Measurements from ENCODE around the gene TAPBP.
"Not testable (repeated sequence)": the region's sequence is repeated elsewhere in the genome, so short reads cannot be mapped to it uniquely, and the experiment has no call there.

The TAPBP gene

DNA sequence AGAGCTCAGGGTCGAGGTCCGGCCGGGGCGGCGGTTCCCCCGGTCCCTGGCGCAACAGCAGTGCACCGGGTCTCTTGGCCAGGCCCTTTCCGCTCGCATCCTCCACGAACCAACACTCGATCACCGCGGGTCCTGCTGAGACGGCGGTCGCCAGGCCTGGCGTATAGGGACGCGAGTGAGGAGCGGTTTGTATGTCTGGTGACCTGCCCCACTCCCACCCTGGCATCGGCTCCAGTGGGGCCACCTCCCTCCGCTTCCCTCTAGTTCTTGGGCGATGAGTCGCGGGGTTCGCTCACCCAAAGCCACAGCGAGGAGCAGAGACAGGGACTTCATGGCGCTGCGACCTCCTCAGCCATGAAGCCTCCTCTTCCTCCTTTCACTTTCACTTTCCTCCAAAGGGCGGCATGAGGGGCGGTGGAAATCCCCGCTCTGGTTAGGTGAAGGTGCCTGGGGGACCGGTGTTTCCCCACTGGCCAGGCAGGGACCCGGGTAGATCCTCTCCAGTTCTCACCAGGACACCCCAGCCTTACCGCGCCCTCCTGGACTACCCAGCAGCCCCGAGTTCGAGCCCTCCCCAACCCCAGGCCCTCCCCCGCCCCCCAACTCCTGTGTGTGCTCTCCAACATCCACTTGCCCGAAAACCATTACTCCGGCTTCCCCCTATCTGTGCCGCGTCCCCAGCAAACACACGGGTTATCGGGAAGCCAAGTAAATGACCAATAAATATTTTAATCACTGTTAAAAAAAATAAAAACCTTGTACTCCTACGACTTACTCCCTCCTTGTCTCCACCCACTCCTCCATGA, at the start of gene TAPBP:
TSS of gene TAPBP (minus strand) at position 370 of the 806 bp plus-strand sequence. CDS start at position 333, 37 bp downstream.
- peak; percentile 89 for DNase-seq

DNA sequence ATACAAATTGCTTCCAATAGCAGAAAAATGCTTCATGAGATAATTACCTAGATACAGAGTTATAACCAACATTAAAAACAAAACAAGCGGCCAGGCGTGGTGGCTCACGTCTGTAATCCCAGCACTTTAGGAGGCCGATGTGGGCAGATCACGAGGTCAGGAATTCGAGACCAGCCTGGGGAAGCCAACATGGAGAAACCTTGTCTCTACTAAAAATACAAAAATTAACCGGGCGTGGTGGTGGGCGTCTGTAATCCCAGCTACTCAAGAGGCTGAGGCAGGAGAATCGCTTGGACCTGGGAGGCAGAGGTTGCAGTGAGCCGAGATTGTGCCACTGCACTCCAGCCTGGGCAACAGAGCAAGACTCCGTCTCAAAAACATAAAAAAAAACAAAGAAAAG, 49.6 kb upstream of the TAPBP start:
- DNase-seq, result not testable (repeated sequence)

DNA sequence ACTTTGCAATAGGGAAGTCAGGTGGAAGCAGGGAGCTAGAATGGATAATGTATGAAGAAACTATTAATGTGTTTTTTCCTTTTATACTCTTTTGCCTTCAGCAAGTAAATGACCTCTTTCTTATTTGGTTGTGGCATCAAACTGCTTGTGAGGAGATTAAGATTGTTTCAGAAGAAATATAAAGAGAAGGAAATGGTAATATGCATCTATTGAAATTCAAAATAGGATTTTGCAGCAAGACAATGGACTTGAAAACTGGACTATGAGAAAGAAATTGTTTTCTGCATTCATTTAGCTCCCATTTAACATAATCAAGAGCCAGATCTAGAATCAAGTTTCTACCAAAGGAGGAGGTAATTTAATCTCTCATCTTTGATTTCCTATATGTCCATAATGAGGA, 45.5 kb upstream of the TAPBP start:
- no peak for DNase-seq

DNA sequence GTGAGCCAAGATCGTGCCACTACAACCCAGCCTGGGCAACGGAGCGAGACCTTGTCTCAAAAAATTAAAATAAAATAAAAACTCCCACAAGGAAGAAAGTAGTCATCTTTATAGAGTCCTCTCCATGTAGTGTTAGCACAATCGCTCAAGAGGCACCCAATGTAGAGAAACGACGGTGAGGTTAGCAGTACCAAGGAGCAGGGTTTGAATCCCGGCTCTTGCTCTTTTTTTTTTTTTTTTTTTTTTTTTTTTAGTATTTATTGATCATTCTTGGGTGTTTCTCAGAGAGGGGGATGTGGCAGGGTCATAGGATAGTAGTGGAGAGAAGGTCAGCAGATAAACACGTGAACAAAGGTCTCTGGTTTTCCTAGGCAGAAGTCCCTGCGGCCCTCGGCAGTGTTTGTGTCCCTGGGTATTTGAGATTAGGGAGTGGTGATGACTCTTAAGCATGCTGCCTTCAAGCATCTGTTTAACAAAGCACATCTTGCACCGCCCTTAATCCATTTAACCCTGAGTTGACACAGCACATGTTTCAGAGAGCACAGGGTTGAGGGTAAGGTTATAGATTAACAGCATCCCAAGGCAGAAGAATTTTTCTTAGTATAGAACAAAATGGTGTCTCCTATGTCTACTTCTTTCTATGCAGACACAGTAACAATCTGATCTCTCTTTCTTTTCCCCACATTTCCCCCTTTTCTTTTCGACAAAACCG, 43.4 kb upstream of the TAPBP start:
- not testable (repeated sequence) for DNase-seq

DNA sequence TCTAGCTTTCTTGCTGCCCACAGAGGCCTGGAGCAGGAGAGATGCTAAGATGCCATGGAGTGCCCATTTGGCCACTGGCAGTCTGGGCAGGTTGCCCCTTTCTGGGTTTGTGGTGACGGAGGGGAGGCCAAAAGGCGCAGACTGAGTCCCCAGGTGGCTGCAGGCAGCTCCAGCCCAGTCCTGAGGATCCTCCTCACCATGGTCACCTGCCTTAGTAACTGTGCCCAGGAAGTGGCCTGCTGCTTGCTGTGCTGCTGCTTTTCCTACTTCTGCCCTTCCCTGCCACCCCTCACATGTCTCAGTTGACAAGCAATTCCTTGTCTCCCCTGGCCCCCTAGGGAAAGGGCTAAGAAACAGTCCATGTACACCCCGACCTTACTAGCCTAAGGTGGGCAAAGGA, 42.4 kb upstream of the TAPBP start:
- DNase-seq, result no peak

DNA sequence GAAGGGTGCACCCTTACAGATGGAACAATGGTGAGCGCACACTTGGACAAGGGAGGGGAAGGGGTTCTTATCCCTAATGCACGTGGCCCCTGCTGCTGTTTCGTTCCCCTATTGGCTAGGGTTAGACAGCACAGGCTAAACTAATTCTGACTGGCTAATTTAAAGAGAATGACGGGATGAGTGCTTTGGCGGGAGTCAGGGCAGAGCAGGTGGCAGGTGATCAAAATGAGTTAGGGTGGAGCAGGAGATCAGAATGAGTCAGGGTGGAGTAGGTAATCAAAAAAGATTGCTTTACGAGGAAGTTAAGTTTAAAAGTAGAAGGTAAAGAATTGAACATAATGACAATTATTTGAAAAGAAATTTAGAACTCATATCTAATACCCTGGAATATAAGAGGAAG, 42.0 kb upstream of the TAPBP start:
- not testable (repeated sequence) for DNase-seq

DNA sequence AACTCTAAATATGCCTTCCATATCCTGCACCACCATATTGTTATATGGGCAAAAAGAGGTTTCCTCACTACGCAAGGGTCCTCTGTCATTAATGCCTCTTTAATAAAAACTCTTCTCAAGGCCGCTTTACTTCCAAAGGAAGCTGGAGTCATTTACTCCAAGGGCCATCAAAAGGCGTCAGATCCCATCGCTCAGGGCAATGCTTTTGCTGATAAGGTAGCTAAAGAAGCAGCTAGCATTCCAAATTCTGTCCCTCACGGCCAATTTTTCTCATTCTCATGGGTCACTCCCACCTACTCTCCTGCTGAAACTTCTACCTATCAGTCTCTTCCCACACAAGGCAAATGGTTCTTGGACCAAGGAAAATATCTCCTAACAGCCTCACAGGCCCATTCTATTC, 33.9 kb upstream of the TAPBP start:
- no peak for DNase-seq

DNA sequence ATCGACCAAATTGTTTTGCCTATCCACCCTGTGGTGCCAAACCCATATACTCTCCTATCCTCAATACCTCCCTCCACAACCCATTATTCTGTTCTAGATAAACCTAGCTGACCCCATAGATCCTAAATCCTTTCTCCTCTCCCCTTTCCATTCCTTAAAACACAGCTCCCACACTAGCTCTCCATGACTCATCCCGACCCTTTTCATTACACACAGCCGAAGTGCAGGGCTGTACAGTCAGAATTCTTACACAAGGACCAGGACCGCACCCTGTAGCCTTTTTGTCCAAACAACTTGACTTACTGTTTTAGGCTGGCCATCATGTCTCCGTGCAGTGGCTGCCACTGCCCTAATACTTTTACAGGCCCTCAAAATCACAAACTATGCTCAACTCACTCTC, 33.1 kb upstream of the TAPBP start:
- not testable (repeated sequence) for DNase-seq

DNA sequence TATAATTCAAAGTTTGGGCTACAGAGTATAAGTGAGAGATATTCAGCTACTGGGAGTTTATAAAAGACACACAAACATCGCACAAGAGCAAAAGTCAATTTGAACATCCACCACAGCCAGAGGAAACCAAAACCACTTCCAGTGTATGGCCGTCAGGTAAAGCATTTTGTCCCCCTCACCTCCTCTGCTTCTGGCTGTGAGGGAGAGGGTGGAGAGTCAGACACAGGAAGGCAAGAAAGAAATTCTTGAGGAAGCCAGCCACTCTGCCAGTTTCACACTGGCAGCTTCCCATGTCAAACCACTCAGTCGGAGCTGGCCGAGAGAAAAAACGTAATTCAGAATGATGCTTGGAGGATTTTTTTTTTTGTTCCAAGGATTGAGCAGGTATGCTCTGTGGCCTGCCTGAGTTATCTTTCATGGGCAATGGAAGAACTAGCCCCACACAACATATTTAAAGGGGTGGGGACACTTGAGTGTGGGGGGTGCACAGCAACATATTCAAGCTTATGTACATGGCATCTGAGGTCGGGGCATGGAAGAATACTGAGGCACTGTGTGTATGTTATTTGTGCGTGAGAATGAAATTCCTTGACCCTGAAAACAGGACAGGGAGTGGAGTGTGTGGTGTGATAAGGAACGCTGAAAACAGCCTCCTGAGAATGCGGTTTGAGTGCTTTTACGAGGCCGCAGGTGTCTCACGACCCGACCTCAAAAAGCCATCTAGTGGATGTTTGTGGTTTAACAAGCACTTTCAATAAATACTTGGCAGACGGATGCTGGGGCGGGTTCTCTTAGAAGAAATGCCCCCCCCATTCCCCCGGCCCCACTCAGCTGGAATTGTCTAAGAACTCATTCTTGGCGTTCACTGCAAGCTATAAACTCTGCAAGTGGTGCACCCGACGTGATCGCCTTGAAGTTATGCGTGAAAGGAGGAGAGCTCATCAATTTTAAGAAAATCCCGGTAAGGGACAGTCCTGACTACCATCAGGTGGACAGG, 31.1 kb upstream of the TAPBP start:
- peak; percentile 71 for DNase-seq

DNA sequence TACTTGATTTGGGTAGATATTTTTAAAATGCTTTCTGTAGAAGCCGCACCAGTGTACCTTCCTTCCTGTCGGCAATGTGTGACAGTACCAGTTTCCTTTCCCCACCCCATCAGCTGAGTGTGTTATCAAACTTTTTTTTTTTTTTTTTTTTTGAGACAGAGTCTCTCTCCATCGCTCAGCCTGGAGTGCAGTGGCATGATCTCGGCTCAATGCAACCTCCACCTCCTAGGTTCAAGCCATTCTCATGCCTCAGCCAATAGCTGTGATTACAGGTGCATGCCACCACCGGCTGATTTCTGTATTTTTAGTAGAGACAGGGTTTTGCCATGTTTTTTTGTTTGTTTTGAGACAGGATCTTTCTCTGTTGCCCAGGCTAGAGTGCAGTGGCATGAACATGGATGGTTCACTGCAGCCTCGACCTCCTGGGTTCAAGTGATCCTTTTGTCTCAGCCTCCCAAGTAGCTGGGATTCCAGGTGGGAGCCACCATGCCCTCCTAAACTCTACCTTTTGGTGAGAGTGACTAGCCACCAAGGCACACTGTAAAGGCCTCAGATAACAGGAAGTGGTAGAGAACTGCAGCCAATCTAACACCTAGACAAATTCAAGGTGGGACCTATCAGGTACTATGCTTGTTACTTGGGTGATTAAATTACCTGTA, 30.2 kb upstream of the TAPBP start:
- peak; percentile 40 for DNase-seq

DNA sequence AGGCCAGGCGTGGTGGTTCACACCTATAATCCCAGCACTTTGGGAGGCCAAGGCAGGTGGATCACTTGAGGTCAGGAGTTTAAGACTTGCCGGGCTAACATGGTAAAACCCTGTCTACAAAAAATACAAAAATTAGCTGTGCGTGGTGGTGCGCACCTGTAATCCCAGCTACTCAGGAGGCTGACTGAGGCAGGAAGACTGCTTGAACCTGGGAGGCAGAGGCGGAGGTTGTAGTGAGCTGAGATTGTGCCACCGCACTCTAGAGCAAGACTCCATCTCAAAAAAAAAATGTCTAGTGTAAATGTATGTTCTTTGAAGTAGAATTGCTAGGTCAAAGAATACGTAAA, 29.7 kb upstream of the TAPBP start:
- not testable (repeated sequence) for DNase-seq

DNA sequence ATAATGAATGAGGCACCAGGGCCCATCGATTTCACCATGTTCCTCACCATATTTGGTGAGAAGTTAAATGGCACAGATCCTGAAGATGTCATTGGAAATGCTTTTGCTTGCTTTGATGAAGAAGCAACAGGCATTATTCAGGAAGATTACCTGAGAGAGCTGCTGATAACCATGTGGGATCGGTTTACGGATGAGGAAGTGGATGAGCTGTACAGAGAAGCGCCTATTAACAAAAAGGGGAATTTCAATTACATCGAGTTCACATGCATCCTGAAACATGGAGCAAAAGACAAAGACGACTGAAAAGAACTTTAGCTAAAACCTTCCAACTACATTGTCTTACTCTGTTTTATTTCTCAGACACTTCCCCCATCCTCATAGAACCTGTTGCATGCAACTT, 25.3 kb upstream of the TAPBP start:
- DNase-seq, result no peak

DNA sequence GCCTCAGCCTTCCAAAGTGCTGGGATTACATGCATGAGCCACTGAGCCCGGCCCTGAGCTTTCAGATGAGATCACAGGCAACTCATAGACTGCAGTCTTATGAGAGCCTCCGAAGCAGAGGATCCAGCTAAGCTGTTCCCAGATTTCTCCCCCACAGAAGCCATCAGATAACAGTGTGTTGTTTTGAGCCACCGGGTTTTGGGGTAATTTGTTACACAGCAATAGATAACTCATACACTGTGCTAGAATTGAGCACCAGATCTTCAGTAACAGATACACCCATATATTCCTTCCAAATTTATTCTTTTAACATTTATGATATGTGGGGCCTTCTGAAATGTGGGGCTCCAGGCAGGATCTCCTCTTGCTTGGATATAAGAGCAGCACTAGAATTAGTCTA, 22.6 kb upstream of the TAPBP start:
- DNase-seq, result no peak

DNA sequence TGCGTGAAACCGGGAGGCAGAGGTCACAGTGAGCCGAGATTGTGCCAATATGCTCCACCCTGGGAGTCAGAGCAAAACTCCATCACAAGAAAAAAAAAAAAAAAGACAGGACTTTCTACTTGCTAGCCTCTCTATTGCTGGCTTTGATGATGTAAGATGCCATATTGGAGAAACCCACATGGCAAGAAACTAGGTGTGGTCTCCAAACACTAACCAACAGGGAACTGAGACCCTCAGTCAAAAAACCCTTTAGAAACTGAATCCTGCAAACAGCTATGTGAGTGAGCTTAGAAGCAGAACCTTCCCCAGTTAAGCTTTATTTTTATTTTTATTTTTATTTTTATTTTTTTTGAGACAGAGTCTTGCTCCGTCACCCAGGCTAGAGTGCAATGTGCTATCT, 22.0 kb upstream of the TAPBP start:
- no peak for DNase-seq

DNA sequence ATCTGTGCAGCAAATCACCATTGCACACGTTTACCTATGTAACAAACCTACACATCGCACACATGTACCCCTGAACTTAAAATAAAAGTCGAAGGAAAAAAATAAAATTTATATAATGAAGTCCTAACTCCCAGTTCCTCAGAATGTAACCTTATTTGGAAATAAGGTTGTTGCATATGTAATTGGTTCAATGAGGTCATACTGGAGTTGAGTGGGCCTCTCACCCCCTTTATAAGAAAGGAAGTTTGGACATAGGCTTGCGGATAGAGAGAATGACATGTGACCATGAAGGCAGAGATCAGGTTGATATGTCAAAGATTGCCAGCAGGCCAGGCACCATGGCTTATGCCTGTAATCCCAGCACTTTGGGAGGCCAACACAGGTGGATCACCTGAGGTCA, 19.8 kb upstream of the TAPBP start:
- no peak for DNase-seq

DNA sequence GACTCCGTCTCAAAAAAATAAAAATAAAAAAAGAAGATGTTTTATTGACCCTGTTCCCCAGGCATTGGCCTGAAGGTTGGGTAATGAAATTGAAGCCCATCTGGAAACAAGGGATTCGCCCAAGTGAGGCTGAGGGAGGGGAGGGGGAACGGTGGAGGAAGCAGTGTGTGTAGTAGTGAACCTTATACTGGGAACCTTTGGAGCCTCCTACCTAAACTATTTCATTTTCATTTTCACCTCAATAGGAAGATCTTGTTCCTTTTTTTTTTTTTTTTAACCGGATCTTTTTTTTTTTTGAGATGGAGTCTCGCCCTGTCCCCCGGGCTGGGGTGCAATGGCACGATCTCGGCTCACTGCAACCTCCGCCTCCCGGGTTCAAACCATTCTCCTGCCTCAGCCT, 16.9 kb upstream of the TAPBP start:
- DNase-seq, result no peak

DNA sequence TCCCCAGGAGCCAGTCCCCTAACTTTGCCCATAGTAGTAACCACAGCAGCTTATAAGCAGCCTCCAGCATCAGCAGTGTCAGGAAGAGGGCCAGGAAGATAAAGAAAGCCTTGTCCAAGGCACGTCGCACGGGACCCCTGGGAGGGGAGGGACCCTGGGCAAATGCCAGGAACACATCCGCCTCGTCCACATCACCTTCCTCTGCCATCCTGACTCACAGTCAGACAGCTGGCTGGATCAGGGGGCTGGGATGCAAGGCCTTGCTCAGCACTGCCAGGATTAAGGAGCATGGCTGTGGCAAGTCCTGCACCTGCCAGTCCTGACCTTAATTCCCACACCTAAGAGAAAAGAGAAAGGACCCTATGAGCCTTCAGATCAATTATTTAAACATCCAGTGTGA, 15.2 kb upstream of the TAPBP start:
- DNase-seq, result no peak

DNA sequence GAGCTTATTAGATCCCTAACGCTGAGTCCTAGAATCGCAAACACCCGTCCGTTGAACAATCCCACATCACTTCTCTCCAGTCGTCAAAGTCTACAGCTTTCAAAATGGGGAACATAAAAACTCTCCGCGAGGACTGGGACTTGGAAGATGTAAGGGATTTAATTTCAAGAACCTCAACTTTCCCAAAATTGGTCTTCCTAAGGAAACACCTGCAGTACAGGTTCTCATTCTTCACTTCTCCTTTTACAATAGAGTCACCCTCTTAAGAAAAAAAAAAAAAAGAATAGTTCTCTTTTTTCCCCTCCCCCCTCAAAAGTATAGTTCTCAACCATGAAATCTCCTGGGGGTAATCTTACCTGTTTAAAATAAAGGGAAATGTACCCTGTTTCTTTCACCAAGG, 10.2 kb upstream of the TAPBP start:
- DNase-seq, result no peak

DNA sequence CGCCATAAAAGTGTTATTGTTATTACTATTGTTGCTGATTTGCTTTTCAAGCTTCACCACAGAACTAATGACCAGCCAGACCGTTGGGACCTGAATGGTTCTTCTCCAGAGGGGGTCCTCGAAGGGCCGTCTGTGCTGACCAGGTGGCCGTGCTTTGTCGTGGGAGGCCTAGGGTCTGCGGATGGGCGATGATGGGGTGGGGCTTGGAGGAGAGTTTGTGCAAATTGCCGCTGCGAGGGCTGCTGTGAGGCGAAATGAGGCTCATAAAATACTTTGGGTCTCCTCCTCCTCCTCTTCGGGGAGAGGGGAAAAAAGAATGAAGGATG, 9.7 kb upstream of the TAPBP start:
- no peak for DNase-seq

DNA sequence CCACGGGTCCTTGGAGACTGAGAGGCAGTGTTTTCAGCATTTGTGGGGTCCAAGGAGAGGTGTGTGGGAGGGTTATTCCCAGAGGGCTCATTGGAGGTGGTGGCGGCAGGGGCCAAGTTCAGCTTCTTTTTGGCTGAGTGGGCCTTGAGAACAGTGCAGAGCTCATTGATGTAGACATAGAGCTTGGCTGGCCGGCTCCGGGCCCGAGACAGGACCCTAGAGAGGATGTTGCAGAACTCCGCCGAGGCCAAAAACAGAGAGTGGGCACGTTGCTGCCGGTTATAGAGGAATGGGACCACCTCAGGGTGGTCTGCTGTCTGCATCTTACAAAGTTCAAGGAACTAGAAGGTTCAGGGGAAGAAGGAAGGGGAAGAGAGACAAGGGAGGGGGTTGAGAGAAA, 7.3 kb upstream of the TAPBP start:
- DNase-seq, result no peak

DNA sequence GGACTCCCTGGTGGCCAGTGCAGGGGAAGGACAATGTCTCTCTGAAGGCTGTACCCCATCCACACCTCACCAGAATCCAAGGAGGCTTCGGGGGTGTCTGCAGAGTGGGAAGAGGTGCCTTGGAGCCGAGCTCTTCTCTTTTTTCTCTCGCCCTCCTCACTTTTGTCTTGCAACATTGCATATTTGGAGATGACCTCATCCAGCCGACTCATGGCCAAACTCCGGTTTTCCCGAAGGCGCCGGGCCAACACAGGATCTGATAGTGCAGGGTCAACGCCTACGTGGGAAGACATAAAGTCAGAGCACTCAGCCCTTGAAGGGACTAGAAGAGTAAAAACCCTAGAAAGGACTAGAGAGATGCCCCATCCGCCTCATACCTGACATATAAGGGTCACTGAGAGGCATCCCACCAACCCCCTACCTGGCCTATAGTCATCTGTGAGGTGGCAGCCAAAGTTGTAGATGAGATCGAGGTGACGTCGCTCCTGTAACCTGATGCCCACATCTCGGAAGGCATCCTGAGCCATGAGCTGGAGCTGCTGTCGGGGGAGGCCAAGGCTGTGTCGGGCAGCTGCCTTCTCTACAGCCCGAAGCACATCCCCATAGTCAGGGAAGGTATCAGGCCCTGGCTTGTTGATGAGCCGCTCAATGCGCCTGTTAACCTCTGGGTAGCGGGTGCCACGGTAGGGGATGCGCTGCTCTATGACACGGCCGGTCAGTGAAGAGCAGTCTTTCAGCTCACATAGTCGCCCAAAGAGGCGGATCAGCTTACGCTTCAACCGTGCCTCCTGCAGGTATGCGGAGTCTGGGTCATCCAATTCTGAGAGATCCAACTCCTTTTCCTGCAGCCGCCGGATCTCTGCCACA, 6.7 kb upstream of the TAPBP start:
- DNase-seq, result no peak

DNA sequence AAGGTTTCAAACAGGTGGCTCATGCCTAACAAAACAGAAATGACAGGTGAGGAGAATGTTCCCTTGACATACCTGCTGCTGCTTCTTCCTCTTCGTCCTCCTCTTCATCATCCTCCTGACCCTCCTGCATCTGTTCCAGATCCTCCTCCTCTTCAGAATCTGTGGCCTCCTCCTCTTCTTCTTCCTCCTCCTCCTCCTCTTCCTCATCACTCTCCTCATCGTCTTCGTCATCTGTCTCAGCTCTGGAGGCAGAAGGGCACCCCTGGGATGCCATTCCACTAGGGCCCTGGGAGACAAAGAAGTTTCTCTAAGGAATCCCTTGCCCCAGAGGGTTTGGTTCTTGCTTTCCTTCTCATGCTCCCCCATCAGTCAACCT, 6.0 kb upstream of the TAPBP start:
- DNase-seq, result no peak

Measured in stimulated activated CD8-positive, alpha-beta memory T cell treated with anti-CD3 and anti-CD28 coated beads, Interleukin-4, amount 100 ng/mL, for 48 hours (primary cell).